WTC11 (cell line): ENCODE results near the gene PHOX2B. TPM values are rescaled to one million over a fixed set of nuclear protein-coding genes. Genes with fewer than 3 reads are reported as not detected.

Experiments
- ATAC-seq: fragments of 200-7000 bp; cut with Tn5 transposase; 2 replicates; pipeline ENCODE4 v1.10.0; 2021; ENCODE audit warnings: mild to moderate bottlenecking, moderate library complexity
- CTCF ChIA-PET: fragments of 300-600 bp; sonication (Branson Sonifier 250); formaldehyde crosslinking; loops from one replicate; lab custom pipeline; 2021; ENCODE audit warnings: antibody characterized with exemption; lab: Charles Lee
- POLR2A ChIA-PET: fragments of 350-600 bp; sonication (Branson Sonifier 250); formaldehyde crosslinking; loops from one replicate; lab custom pipeline; 2021; ENCODE audit warnings: antibody characterized with exemption; lab: Charles Lee
- DNase-seq: peaks from one replicate; pipeline ENCODE4 v3.0.0; 2021; ENCODE audit warnings: low spot score
- H3K27ac Mint-ChIP-seq: 2 replicates; pipeline ENCODE4 v1.8.0; 2021; ENCODE audit warnings: mixed read lengths
- H3K27me3 Mint-ChIP-seq: 2 replicates; pipeline ENCODE4 v1.8.0; 2021; ENCODE audit warnings: low read depth, mild to moderate bottlenecking, moderate library complexity, mixed read lengths
- H3K36me3 Mint-ChIP-seq: 2 replicates; pipeline ENCODE4 v1.8.0; 2021; ENCODE audit warnings: mixed read lengths
- H3K4me1 Mint-ChIP-seq: 2 replicates; pipeline ENCODE4 v1.8.0; 2022; ENCODE audit warnings: mixed read lengths
- H3K4me3 Mint-ChIP-seq: 2 replicates; pipeline ENCODE4 v1.8.0; 2021; ENCODE audit warnings: mild to moderate bottlenecking, moderate library complexity, mixed read lengths
- H3K9me3 Mint-ChIP-seq: 2 replicates; pipeline ENCODE4 v1.8.0; 2021; ENCODE audit warnings: mixed read lengths
- ATF1 ChIP-seq: sonication (generic); formaldehyde crosslinking; IDR thresholded peaks from 2 replicates; pipeline ENCODE4 v1.8.1; 2023; ENCODE audit warnings: mild to moderate bottlenecking, moderate library complexity, missing genetic modification reagents
- CREM ChIP-seq: sonication (generic); formaldehyde crosslinking; IDR thresholded peaks from 2 replicates; pipeline ENCODE4 v1.8.1; 2022; ENCODE audit warnings: mild to moderate bottlenecking, missing genetic modification reagents, moderate library complexity
- ESRRA ChIP-seq: sonication (generic); formaldehyde crosslinking; IDR thresholded peaks from 2 replicates; pipeline ENCODE4 v1.8.1; 2022; ENCODE audit warnings: mild to moderate bottlenecking, missing genetic modification reagents, borderline replicate concordance
- HMGA2 ChIP-seq: fragments of 250-450 bp; sonication (Bioruptor Pico); IDR thresholded peaks from 2 replicates; pipeline ENCODE4 v1.4.0; 2021; ENCODE audit warnings: mild to moderate bottlenecking, moderate library complexity
- PRRX2 ChIP-seq: fragments of 250-450 bp; sonication (Bioruptor Pico); IDR thresholded peaks from 2 replicates; pipeline ENCODE4 v1.8.0; 2021; ENCODE audit warnings: mild to moderate bottlenecking
- SP1 ChIP-seq: sonication (generic); formaldehyde crosslinking; conservative IDR thresholded peaks from 2 replicates; pipeline ENCODE4 v1.8.1; 2022; ENCODE audit warnings: missing genetic modification reagents
- ZNF121 ChIP-seq: sonication (generic); formaldehyde crosslinking; IDR thresholded peaks from 2 replicates; pipeline ENCODE4 v1.8.0; 2023; ENCODE audit warnings: missing genetic modification reagents
- ZNF423 ChIP-seq: fragments of 250-450 bp; sonication (Bioruptor Pico); IDR thresholded peaks from 2 replicates; pipeline ENCODE4 v2.1.2; 2022; ENCODE audit warnings: mild to moderate bottlenecking, moderate library complexity
- total RNA-seq: library from RNA; stranded (reverse); gene quantifications from 3 replicates; pipeline ENCODE4 v1.2.3, GENCODE V29; 2021
- TF ChIP-seq, protein P1 (sequence below): sonication (generic); formaldehyde crosslinking; IDR thresholded peaks from 2 replicates; pipeline ENCODE4 v1.8.1; 2023; ENCODE audit warnings: mild to moderate bottlenecking, missing genetic modification reagents
- TF ChIP-seq, protein P2 (sequence below): sonication (generic); formaldehyde crosslinking; IDR thresholded peaks from 2 replicates; pipeline ENCODE4 v1.8.1; 2023; ENCODE audit warnings: mild to moderate bottlenecking, moderate library complexity, missing genetic modification reagents
- TF ChIP-seq, protein P3 (sequence below): sonication (generic); formaldehyde crosslinking; IDR thresholded peaks from 2 replicates; pipeline ENCODE4 v1.8.0; 2022; ENCODE audit warnings: mild to moderate bottlenecking, missing genetic modification reagents
- TF ChIP-seq, protein P4 (sequence below): sonication (generic); formaldehyde crosslinking; IDR thresholded peaks from 2 replicates; pipeline ENCODE4 v1.8.0; 2022; ENCODE audit warnings: mild to moderate bottlenecking, missing genetic modification reagents
- TF ChIP-seq, protein P5 (sequence below): sonication (generic); formaldehyde crosslinking; IDR thresholded peaks from 2 replicates; pipeline ENCODE4 v1.8.0; 2022; ENCODE audit warnings: missing genetic modification reagents
- TF ChIP-seq, protein P6 (sequence below): sonication (generic); formaldehyde crosslinking; IDR thresholded peaks from 2 replicates; pipeline ENCODE4 v1.8.0; 2023; ENCODE audit warnings: mild to moderate bottlenecking, missing genetic modification reagents
- TF ChIP-seq, protein P7 (sequence below): sonication (generic); formaldehyde crosslinking; IDR thresholded peaks from 2 replicates; pipeline ENCODE4 v1.8.0; 2022; ENCODE audit warnings: mild to moderate bottlenecking, missing genetic modification reagents

The PHOX2B gene
- total RNA-seq, 1 experiment from 2014 or later, result not detected

DNA sequence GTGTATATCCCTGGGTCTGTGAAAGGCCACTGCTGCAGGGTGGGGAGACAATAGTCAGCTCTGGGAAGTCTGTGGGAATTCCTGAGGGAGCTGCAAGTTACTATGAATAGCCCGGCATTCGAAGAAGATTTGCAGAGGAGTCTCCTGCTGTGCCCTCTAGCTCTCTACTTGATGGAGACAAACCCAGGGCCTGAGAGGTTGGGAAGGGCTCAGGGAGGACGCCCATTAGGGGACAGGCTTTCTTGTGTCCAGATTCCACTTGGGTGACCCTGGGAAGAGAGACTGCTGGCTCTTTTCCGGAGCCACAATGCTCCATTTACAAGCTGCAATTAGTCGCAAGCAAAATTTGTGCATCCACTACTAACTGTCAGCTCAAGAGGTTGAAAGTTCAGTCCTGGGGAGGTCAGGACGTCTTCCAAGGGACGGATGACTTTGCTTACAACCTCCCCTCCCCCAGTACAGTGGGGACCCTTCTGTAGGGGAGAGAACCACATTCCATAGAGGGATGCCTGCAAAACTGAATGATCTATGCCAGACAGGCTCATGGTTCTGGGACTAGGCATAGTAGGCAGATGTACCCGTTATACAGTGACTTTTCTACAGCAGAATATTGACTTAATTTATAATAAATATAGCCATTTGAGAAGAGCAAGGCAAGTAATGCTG is 48.2 kb upstream of the PHOX2B start:
- H3K9me3 Mint-ChIP-seq, result peaks cover 9% of the 10 kb centered on the region
- ATAC-seq, result peak; percentile 94
- DNase-seq, result peak; percentile 52
- peaks cover 17% of the 10 kb centered on the region for H3K27me3 Mint-ChIP-seq
- TF ChIP-seq ZNF121 (CRISPR knock-in tag) (0 out of 2 replicates have a peak, but pooled peaks have one; percentile 2), PRRX2 (CRISPR knock-in tag) (no peak), ESRRA (no peak), ZNF423 (CRISPR knock-in tag) (peak; percentile 9; the same call in 1 of the 2 replicates)
- TF ChIP-seq, protein P1, sequence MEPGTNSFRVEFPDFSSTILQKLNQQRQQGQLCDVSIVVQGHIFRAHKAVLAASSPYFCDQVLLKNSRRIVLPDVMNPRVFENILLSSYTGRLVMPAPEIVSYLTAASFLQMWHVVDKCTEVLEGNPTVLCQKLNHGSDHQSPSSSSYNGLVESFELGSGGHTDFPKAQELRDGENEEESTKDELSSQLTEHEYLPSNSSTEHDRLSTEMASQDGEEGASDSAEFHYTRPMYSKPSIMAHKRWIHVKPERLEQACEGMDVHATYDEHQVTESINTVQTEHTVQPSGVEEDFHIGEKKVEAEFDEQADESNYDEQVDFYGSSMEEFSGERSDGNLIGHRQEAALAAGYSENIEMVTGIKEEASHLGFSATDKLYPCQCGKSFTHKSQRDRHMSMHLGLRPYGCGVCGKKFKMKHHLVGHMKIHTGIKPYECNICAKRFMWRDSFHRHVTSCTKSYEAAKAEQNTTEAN (CRISPR knock-in tag), result no peak
- TF ChIP-seq, protein P2, sequence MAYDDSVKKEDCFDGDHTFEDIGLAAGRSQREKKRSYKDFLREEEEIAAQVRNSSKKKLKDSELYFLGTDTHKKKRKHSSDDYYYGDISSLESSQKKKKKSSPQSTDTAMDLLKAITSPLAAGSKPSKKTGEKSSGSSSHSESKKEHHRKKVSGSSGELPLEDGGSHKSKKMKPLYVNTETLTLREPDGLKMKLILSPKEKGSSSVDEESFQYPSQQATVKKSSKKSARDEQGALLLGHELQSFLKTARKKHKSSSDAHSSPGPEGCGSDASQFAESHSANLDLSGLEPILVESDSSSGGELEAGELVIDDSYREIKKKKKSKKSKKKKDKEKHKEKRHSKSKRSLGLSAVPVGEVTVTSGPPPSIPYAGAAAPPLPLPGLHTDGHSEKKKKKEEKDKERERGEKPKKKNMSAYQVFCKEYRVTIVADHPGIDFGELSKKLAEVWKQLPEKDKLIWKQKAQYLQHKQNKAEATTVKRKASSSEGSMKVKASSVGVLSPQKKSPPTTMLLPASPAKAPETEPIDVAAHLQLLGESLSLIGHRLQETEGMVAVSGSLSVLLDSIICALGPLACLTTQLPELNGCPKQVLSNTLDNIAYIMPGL (CRISPR knock-in tag), result no peak
- POLR2A ChIA-PET, result no interaction called here
- CTCF ChIA-PET, result interaction anchor here (1.0 to 1.5 kb wide), 7 partner anchors 13 to 135 kb away, joined by 3 to 5 read pairs (median 4); no protein-coding TSS in a partner anchor
- H3K27ac Mint-ChIP-seq, result peak overlapping the region; percentile 48; the same call in 1 of the 2 replicates
- H3K4me3 Mint-ChIP-seq, result peak overlapping the region; percentile 33
- no peaks in the 10 kb centered on the region for H3K36me3 Mint-ChIP-seq
- H3K4me1 Mint-ChIP-seq, result peaks cover 44% of the 10 kb centered on the region

DNA sequence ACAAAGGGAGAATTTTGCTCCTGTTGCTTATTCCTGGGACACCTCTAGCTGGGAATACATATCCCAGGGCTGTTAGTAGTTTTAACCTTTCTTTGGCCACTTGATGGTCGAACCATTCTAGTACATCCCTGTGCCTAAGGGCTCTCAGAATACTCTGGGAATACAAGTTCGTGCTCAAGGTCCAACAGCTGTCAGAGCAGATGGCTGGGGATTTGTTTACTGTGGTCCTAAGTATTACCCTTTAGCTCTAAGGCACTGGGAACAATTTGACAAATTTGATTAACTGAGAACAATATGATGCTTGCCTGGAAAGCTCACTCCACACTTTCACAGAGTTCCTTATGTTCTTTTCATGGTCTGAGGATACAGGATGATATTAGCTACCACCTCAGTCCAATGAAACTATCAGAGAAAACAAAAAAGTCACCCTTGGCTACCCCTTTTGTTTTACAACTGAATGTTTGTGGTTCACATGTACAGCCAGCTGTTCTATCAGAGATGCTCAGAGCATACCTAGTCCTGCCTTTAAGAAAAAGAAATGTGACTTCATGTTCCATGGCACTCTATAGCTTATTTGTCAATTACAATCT is 47.4 kb upstream of the PHOX2B start:
- TF ChIP-seq HMGA2 (CRISPR knock-in tag) (no peak), CREM (CRISPR knock-in tag) (no peak), ATF1 (CRISPR knock-in tag) (no peak), SP1 (CRISPR knock-in tag) (no peak), ESRRA (no peak)
- TF ChIP-seq, protein P3, sequence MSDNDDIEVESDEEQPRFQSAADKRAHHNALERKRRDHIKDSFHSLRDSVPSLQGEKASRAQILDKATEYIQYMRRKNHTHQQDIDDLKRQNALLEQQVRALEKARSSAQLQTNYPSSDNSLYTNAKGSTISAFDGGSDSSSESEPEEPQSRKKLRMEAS (CRISPR knock-in tag), result no peak
- TF ChIP-seq, protein P4, sequence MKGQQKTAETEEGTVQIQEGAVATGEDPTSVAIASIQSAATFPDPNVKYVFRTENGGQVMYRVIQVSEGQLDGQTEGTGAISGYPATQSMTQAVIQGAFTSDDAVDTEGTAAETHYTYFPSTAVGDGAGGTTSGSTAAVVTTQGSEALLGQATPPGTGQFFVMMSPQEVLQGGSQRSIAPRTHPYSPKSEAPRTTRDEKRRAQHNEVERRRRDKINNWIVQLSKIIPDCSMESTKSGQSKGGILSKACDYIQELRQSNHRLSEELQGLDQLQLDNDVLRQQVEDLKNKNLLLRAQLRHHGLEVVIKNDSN (CRISPR knock-in tag), result no peak
- TF ChIP-seq, protein P5, sequence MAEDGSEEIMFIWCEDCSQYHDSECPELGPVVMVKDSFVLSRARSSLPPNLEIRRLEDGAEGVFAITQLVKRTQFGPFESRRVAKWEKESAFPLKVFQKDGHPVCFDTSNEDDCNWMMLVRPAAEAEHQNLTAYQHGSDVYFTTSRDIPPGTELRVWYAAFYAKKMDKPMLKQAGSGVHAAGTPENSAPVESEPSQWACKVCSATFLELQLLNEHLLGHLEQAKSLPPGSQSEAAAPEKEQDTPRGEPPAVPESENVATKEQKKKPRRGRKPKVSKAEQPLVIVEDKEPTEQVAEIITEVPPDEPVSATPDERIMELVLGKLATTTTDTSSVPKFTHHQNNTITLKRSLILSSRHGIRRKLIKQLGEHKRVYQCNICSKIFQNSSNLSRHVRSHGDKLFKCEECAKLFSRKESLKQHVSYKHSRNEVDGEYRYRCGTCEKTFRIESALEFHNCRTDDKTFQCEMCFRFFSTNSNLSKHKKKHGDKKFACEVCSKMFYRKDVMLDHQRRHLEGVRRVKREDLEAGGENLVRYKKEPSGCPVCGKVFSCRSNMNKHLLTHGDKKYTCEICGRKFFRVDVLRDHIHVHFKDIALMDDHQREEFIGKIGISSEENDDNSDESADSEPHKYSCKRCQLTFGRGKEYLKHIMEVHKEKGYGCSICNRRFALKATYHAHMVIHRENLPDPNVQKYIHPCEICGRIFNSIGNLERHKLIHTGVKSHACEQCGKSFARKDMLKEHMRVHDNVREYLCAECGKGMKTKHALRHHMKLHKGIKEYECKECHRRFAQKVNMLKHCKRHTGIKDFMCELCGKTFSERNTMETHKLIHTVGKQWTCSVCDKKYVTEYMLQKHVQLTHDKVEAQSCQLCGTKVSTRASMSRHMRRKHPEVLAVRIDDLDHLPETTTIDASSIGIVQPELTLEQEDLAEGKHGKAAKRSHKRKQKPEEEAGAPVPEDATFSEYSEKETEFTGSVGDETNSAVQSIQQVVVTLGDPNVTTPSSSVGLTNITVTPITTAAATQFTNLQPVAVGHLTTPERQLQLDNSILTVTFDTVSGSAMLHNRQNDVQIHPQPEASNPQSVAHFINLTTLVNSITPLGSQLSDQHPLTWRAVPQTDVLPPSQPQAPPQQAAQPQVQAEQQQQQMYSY (CRISPR knock-in tag), result no peak
- TF ChIP-seq, protein P6, sequence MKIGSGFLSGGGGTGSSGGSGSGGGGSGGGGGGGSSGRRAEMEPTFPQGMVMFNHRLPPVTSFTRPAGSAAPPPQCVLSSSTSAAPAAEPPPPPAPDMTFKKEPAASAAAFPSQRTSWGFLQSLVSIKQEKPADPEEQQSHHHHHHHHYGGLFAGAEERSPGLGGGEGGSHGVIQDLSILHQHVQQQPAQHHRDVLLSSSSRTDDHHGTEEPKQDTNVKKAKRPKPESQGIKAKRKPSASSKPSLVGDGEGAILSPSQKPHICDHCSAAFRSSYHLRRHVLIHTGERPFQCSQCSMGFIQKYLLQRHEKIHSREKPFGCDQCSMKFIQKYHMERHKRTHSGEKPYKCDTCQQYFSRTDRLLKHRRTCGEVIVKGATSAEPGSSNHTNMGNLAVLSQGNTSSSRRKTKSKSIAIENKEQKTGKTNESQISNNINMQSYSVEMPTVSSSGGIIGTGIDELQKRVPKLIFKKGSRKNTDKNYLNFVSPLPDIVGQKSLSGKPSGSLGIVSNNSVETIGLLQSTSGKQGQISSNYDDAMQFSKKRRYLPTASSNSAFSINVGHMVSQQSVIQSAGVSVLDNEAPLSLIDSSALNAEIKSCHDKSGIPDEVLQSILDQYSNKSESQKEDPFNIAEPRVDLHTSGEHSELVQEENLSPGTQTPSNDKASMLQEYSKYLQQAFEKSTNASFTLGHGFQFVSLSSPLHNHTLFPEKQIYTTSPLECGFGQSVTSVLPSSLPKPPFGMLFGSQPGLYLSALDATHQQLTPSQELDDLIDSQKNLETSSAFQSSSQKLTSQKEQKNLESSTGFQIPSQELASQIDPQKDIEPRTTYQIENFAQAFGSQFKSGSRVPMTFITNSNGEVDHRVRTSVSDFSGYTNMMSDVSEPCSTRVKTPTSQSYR, result no peak
- TF ChIP-seq, protein P7, sequence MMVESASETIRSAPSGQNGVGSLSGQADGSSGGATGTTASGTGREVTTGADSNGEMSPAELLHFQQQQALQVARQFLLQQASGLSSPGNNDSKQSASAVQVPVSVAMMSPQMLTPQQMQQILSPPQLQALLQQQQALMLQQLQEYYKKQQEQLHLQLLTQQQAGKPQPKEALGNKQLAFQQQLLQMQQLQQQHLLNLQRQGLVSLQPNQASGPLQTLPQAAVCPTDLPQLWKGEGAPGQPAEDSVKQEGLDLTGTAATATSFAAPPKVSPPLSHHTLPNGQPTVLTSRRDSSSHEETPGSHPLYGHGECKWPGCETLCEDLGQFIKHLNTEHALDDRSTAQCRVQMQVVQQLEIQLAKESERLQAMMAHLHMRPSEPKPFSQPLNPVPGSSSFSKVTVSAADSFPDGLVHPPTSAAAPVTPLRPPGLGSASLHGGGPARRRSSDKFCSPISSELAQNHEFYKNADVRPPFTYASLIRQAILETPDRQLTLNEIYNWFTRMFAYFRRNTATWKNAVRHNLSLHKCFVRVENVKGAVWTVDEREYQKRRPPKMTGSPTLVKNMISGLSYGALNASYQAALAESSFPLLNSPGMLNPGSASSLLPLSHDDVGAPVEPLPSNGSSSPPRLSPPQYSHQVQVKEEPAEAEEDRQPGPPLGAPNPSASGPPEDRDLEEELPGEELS (CRISPR knock-in tag), result no peak
- ATAC-seq (no peak), DNase-seq (no peak)
- Mint-ChIP-seq H3K27me3 (peaks cover 17% of the 10 kb centered on the region), H3K4me3 (no peak overlapping the region), H3K36me3 (no peaks in the 10 kb centered on the region), H3K4me1 (peaks cover 44% of the 10 kb centered on the region), H3K9me3 (peaks cover 5% of the 10 kb centered on the region), H3K27ac (no peak overlapping the region)
- POLR2A ChIA-PET, result no interaction called here
- CTCF ChIA-PET, result interaction anchor here (0.6 to 1.5 kb wide), 8 partner anchors 9 to 134 kb away, joined by 3 to 5 read pairs (median 4); no protein-coding TSS in a partner anchor
